Measurements from ENCODE around the gene SMURF1.

Gene SMURF1

GRCh38 chr7:99029466-99030435 is 114.2 kb downstream of the SMURF1 start:
- H3K27me3 ChIP-seq (ENCODE audit: insufficient read depth, low read length) = no peaks in the 10 kb centered on the region
- no peak overlapping the region for H3K27ac ChIP-seq (ENCODE audit: low read depth, low read length)
- H3K4me3 ChIP-seq (ENCODE audit: low read depth, low read length) = no peak overlapping the region
- no peaks in the 10 kb centered on the region for H3K79me2 ChIP-seq (ENCODE audit: control insufficient read depth, insufficient read depth, low read length, unreplicated experiment)
- H3K4me1 ChIP-seq (ENCODE audit: control insufficient read depth, insufficient read depth, low read length, unreplicated experiment) = no peaks in the 10 kb centered on the region
- H3K36me3 ChIP-seq (ENCODE audit: insufficient read depth, low read length) = peaks cover 46% of the 10 kb centered on the region
- no peak overlapping the region for H2AFZ ChIP-seq (ENCODE audit: low read length, unreplicated experiment)

- peaks cover 46% of the 10 kb centered on the region for H3K36me3 ChIP-seq (ENCODE audit: insufficient read depth, low read length)
- no peak overlapping the region for H3K27ac ChIP-seq (ENCODE audit: low read depth, low read length)
Observed at GRCh38 chr7:99028261-99028973, 115.5 kb downstream of the SMURF1 start.

GRCh38 chr7:99027841-99028240 is 116.1 kb downstream of the SMURF1 start:
- no peaks in the 10 kb centered on the region for H3K27me3 ChIP-seq (ENCODE audit: insufficient read depth, low read length)
- no peaks in the 10 kb centered on the region for H3K4me1 ChIP-seq (ENCODE audit: control insufficient read depth, insufficient read depth, low read length, unreplicated experiment)
- no peak overlapping the region for H2AFZ ChIP-seq (ENCODE audit: low read length, unreplicated experiment)
- no peak overlapping the region for H3K27ac ChIP-seq (ENCODE audit: low read depth, low read length)
- H3K4me3 ChIP-seq (ENCODE audit: low read depth, low read length) = no peak overlapping the region
- peaks cover 45% of the 10 kb centered on the region for H3K36me3 ChIP-seq (ENCODE audit: insufficient read depth, low read length)
- no peaks in the 10 kb centered on the region for H3K79me2 ChIP-seq (ENCODE audit: control insufficient read depth, insufficient read depth, low read length, unreplicated experiment)

More at GRCh38 chr7:99028261-99028973, 115.5 kb downstream of the SMURF1 start:
- no peaks in the 10 kb centered on the region for H3K27me3 ChIP-seq (ENCODE audit: insufficient read depth, low read length)
- H2AFZ ChIP-seq (ENCODE audit: low read length, unreplicated experiment) = no peak overlapping the region
- H3K4me3 ChIP-seq (ENCODE audit: low read depth, low read length) = no peak overlapping the region
- H3K79me2 ChIP-seq (ENCODE audit: control insufficient read depth, insufficient read depth, low read length, unreplicated experiment) = no peaks in the 10 kb centered on the region
- no peaks in the 10 kb centered on the region for H3K4me1 ChIP-seq (ENCODE audit: control insufficient read depth, insufficient read depth, low read length, unreplicated experiment)

DNA sequence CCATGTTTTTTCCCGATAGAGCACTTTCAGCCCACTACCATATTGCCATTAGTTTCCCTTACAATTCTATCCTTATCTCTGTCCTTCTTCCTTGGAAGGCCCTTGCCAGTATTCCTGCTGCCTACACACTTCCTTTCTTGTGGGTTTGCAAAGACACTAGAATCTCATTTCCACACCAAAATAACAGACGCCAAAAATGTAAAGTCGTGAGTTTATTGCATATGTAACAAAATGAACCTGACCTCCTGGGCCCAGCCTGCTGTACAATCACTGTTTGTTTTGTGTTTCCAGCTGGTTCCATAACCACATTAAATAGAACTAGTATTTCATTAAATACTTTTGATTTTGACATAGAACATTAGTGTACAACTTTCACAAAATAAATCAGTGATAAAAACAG is 116.7 kb downstream of the SMURF1 start:
- Histone ChIP-seq H3K4me1 (ENCODE audit: control insufficient read depth, insufficient read depth, low read length, unreplicated experiment) (no peaks in the 10 kb centered on the region), H3K27me3 (ENCODE audit: insufficient read depth, low read length) (no peaks in the 10 kb centered on the region), H2AFZ (ENCODE audit: low read length, unreplicated experiment) (no peak overlapping the region), H3K27ac (ENCODE audit: low read depth, low read length) (no peak overlapping the region), H3K36me3 (ENCODE audit: insufficient read depth, low read length) (peaks cover 43% of the 10 kb centered on the region), H3K4me3 (ENCODE audit: low read depth, low read length) (no peak overlapping the region), H3K79me2 (ENCODE audit: control insufficient read depth, insufficient read depth, low read length, unreplicated experiment) (no peaks in the 10 kb centered on the region)

- H3K4me1 ChIP-seq (ENCODE audit: control insufficient read depth, insufficient read depth, low read length, unreplicated experiment) = no peaks in the 10 kb centered on the region
- no peak overlapping the region for H3K27ac ChIP-seq (ENCODE audit: low read depth, low read length)
- H3K27me3 ChIP-seq (ENCODE audit: insufficient read depth, low read length) = no peaks in the 10 kb centered on the region
Observed at GRCh38 chr7:99024066-99024465, 119.8 kb downstream of the SMURF1 start.

DNA sequence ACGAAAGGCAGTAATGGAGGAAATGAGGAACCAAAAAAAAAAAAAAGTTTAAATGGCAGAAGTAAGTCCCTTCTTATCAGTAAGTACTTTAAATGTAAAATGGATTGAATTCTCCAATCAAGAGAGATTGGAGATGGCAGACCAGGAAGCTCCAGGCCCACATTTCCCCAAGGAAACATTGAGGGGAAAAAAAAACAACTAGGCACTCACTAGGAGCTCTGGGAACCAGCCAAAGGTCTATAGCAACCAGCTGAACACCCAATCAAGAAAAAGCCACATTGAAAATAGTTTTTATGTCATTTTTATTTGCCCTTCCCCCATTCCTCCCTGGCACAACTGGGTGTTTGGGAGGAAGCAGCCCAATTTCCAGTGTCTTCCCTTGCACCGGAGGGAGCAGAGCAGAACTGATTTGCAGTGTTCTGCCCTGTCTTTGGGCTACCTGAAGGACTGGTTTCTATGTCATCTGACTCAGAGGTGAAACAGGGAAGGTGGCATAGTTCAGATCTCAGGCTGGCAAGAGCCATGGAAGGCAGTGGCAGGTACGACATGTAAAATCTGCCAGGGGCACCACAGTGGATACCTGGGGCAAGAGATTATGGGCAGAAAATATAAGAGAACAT is 121.9 kb downstream of the SMURF1 start:
- H3K27me3 ChIP-seq (ENCODE audit: insufficient read depth, low read length) = no peaks in the 10 kb centered on the region
- H3K4me3 ChIP-seq (ENCODE audit: low read depth, low read length) = no peak overlapping the region
- H3K36me3 ChIP-seq (ENCODE audit: insufficient read depth, low read length) = peaks cover 6% of the 10 kb centered on the region; the same call in 1 of the 2 replicates
- H2AFZ ChIP-seq (ENCODE audit: low read length, unreplicated experiment) = no peak overlapping the region
- no peak overlapping the region for H3K27ac ChIP-seq (ENCODE audit: low read depth, low read length)
- H3K79me2 ChIP-seq (ENCODE audit: control insufficient read depth, insufficient read depth, low read length, unreplicated experiment) = no peaks in the 10 kb centered on the region
- no peaks in the 10 kb centered on the region for H3K4me1 ChIP-seq (ENCODE audit: control insufficient read depth, insufficient read depth, low read length, unreplicated experiment)

More at GRCh38 chr7:99024066-99024465, 119.8 kb downstream of the SMURF1 start:
- no peak overlapping the region for H2AFZ ChIP-seq (ENCODE audit: low read length, unreplicated experiment)
- H3K79me2 ChIP-seq (ENCODE audit: control insufficient read depth, insufficient read depth, low read length, unreplicated experiment) = no peaks in the 10 kb centered on the region
- no peak overlapping the region for H3K4me3 ChIP-seq (ENCODE audit: low read depth, low read length)
- peaks cover 12% of the 10 kb centered on the region for H3K36me3 ChIP-seq (ENCODE audit: insufficient read depth, low read length)

DNA sequence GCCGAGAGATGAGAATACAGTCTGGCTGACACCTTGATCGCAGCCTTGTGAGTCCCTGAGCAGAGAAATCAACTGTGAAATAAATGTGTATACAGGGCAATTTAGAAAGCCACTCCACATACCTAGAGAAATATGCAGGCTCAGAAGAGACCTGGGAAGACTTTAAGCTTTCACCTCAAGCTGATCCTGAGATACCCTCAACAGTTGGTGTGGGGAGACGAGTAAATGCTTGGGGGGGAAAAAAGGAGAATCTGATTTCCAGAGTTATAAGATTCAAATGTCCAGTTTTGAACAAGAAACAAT is 123.5 kb downstream of the SMURF1 start:
- no peaks in the 10 kb centered on the region for H3K4me1 ChIP-seq (ENCODE audit: control insufficient read depth, insufficient read depth, low read length, unreplicated experiment)
- H2AFZ ChIP-seq (ENCODE audit: low read length, unreplicated experiment) = no peak overlapping the region
- H3K27ac ChIP-seq (ENCODE audit: low read depth, low read length) = no peak overlapping the region
- no peaks in the 10 kb centered on the region for H3K79me2 ChIP-seq (ENCODE audit: control insufficient read depth, insufficient read depth, low read length, unreplicated experiment)
- no peaks in the 10 kb centered on the region for H3K27me3 ChIP-seq (ENCODE audit: insufficient read depth, low read length)
- H3K4me3 ChIP-seq (ENCODE audit: low read depth, low read length) = no peak overlapping the region
- H3K36me3 ChIP-seq (ENCODE audit: insufficient read depth, low read length) = peaks cover 15% of the 10 kb centered on the region

GRCh38 chr7:99019523-99020412 is 124.1 kb downstream of the SMURF1 start:
- no peak overlapping the region for H2AFZ ChIP-seq (ENCODE audit: low read length, unreplicated experiment)
- no peak overlapping the region for H3K4me3 ChIP-seq (ENCODE audit: low read depth, low read length)
- peaks cover 16% of the 10 kb centered on the region for H3K36me3 ChIP-seq (ENCODE audit: insufficient read depth, low read length)
- H3K4me1 ChIP-seq (ENCODE audit: control insufficient read depth, insufficient read depth, low read length, unreplicated experiment) = no peaks in the 10 kb centered on the region
- H3K79me2 ChIP-seq (ENCODE audit: control insufficient read depth, insufficient read depth, low read length, unreplicated experiment) = no peaks in the 10 kb centered on the region
- no peak overlapping the region for H3K27ac ChIP-seq (ENCODE audit: low read depth, low read length)
- no peaks in the 10 kb centered on the region for H3K27me3 ChIP-seq (ENCODE audit: insufficient read depth, low read length)

GRCh38 chr7:99016196-99016595 is 127.7 kb downstream of the SMURF1 start:
- Histone ChIP-seq H3K36me3 (ENCODE audit: insufficient read depth, low read length) (peaks cover 43% of the 10 kb centered on the region), H3K4me1 (ENCODE audit: control insufficient read depth, insufficient read depth, low read length, unreplicated experiment) (no peaks in the 10 kb centered on the region), H3K27me3 (ENCODE audit: insufficient read depth, low read length) (no peaks in the 10 kb centered on the region), H2AFZ (ENCODE audit: low read length, unreplicated experiment) (no peak overlapping the region), H3K27ac (ENCODE audit: low read depth, low read length) (no peak overlapping the region), H3K4me3 (ENCODE audit: low read depth, low read length) (no peak overlapping the region), H3K79me2 (ENCODE audit: control insufficient read depth, insufficient read depth, low read length, unreplicated experiment) (no peaks in the 10 kb centered on the region)

Measured in ACC112 (cell line).